Kidney epithelial cell (primary cell): ENCODE results near the gene PHF21B. TPM values are rescaled to one million over a fixed set of nuclear protein-coding genes. Genes with fewer than 3 reads are reported as not detected.

Source experiments
- DNase-seq: peaks from one replicate; pipeline ENCODE4 v3.0.0-alpha.2; 2010; ENCODE audit warnings: low read depth
- H3K27me3 ChIP-seq: 2 replicates; pipeline ENCODE4 v1.6.0; 2011; ENCODE audit warnings: low read length; ENCODE audit not compliant: control insufficient read depth, insufficient read depth
- H3K36me3 ChIP-seq: 2 replicates; pipeline ENCODE4 v1.5.1; 2011; ENCODE audit warnings: low read length; ENCODE audit not compliant: control insufficient read depth, insufficient read depth
- H3K4me3 ChIP-seq: 2 replicates; pipeline ENCODE4 v1.5.1; 2011; ENCODE audit warnings: low read depth, mild to moderate bottlenecking, control low read depth, low read length
- total RNA-seq: library from RNA; depleted of rRNA; stranded (reverse); fragments of >200 nt; gene quantifications from 2 replicates; pipeline ENCODE4 v1.2.3, GENCODE V29; 2015
- TF ChIP-seq, protein P1 (sequence below): IDR thresholded peaks from 2 replicates; pipeline ENCODE4 v1.5.1; 2011; ENCODE audit warnings: mild to moderate bottlenecking, moderate library complexity, low read length, control low read depth, inconsistent platforms; ENCODE audit not compliant: insufficient read depth, poor library complexity, severe bottlenecking

Gene PHF21B
- total RNA-seq, 1 donor from 2014 or later, result 1.5 TPM

DNA sequence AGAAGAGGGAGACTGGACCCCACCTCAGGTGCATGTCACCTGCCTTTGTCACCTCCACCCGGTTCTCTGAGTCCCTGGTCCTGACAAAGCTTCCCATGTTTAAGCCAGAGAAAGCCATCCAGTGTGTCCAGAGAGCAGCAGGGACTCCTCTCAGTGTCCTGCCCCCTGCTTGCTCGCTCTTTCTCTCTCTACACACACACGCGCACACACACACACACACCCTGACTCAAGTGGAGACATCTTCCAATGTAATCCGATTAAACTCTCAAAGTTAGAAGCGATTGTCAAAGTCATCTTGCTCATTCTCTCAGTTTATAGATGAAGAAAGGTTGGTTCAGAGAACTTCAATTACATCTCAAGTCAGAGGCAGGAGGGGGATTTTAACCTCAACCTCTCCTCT lies 19.7 kb upstream of the PHF21B start:
- no peak for DNase-seq
- Histone ChIP-seq H3K36me3 (no peaks in the 10 kb centered on the region), H3K4me3 (no peak overlapping the region), H3K27me3 (peaks cover 4% of the 10 kb centered on the region)
- TF ChIP-seq, protein P1, sequence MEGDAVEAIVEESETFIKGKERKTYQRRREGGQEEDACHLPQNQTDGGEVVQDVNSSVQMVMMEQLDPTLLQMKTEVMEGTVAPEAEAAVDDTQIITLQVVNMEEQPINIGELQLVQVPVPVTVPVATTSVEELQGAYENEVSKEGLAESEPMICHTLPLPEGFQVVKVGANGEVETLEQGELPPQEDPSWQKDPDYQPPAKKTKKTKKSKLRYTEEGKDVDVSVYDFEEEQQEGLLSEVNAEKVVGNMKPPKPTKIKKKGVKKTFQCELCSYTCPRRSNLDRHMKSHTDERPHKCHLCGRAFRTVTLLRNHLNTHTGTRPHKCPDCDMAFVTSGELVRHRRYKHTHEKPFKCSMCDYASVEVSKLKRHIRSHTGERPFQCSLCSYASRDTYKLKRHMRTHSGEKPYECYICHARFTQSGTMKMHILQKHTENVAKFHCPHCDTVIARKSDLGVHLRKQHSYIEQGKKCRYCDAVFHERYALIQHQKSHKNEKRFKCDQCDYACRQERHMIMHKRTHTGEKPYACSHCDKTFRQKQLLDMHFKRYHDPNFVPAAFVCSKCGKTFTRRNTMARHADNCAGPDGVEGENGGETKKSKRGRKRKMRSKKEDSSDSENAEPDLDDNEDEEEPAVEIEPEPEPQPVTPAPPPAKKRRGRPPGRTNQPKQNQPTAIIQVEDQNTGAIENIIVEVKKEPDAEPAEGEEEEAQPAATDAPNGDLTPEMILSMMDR, result no peak

DNA sequence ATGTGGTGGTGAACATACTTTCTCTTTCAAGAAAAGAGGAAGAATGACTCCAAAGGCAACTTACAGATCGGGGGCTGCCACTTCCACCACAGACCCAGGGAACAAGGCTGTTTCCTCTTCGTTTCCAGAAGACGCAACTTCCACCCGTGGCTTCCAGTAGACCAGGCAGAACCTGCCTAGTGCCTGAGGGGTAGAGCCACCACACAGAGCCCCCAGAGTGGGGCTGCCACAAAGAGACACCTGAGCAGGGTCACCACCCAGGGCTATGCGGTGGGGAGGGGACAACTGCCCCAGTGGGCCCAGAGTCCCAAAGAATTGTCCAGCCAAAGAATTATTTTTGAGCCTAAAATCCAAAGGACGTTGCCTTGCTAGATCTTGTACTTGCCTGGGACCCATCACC lies 16.7 kb upstream of the PHF21B start:
- Histone ChIP-seq H3K4me3 (no peak overlapping the region), H3K27me3 (peaks cover 13% of the 10 kb centered on the region), H3K36me3 (no peaks in the 10 kb centered on the region)
- TF ChIP-seq, protein P1, result no peak
- DNase-seq, result no peak

DNA sequence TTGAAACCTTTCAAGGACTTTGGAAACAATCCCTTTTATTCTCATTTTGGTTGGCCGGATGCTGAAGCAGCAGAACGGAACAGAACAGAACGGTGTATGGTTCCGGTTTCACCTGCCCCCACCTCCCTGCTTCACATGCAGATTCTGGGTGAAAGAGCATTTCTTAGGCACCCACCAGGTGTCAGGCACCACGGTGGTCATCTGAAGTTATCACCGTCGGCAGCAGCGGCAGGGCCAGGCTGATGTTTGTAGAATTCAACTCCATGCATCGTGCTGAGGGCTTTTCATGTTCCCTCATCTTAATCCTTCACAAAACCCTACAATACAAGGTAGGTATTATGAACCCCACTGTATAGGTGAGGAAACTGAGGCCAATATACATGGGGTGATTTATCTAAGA lies 13.6 kb upstream of the PHF21B start:
- no peaks in the 10 kb centered on the region for H3K36me3 ChIP-seq
- H3K4me3 ChIP-seq, result no peak overlapping the region
- no peak for DNase-seq
- TF ChIP-seq, protein P1, result no peak
- peaks cover 15% of the 10 kb centered on the region for H3K27me3 ChIP-seq

DNA sequence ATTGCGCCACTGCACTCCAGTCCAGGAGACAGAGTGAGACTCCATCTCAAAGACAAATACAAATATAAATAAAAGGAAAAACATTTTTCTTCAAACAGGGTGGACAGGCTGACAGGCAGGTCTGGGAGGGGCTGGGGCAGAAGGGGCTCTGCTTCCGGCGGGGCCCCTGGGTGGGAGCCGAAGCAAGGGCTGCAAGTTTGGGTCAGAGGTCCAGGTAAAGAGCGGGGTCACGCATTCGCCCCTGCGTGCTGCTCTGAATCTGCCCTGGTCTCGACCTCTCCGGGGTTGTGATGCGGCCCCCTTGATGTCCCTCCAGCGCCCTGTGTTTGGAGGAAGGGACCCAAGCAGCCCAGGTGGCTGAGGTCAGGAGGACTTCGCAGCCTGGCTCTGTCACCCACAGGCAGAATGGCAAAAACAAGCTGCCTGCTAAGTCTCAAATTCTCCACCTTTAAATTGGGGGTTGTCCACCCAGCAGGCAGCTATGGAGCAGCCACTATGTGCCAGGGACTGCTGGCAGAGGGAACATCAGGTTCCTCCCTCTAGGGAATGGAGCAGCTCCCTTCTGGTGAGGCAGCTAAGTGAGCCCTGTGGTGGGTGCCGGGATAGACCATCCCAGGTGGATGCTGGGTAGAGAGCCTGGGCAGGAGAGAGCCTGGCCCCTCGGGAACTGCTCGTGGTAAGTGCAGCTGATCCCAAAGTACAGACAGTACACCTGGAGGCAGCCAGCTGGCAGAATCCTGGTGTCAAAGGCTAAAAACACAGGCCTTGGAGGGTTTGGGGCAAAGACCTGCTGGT lies 10.3 kb upstream of the PHF21B start:
- DNase-seq, result no peak
- Histone ChIP-seq H3K36me3 (no peaks in the 10 kb centered on the region), H3K27me3 (peaks cover 15% of the 10 kb centered on the region), H3K4me3 (no peak overlapping the region)
- TF ChIP-seq, protein P1, result no peak

DNA sequence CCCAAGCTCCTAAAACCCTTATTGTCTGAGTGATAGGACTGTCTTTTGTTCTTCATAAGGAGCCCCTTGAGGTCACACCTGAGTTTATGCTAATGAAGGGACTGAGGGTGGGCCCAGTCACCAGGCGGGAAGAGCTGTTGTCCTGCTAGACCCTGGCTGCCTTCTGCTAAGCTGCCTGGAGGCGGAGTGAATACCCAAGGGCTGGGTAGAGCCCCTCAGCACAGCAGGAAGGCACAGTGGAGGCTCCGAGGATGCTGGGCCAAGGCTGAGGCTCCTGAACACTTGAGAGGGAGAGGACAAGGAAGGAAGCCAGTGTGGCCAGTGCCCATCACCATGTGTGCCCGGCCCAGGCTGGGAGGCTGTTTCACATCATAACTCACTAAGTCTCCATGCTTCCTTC lies 4.8 kb upstream of the PHF21B start:
- Histone ChIP-seq H3K4me3 (no peak overlapping the region), H3K27me3 (peaks cover 26% of the 10 kb centered on the region), H3K36me3 (no peaks in the 10 kb centered on the region)
- TF ChIP-seq, protein P1, result no peak
- DNase-seq, result no peak

DNA sequence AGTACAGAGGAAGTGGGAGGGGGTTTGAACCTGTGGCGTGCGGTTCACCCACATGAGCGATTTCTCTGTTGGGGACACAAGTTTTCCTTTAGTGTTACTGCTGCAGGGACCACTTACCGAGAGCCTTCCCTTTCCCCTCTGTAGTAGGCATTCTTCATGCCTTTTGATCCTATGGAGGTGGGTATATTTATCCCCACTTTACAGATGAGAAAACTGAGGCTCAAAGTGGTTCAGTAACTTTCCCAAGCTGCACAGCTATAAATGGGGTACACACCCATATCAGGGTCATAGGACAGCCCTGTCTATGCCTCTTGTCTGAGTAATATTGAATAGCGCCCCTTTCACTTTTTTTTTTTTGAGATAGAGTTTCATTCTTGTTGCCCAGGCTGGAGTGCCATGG lies 3.3 kb upstream of the PHF21B start:
- Histone ChIP-seq H3K4me3 (no peak overlapping the region), H3K36me3 (no peaks in the 10 kb centered on the region), H3K27me3 (peaks cover 39% of the 10 kb centered on the region)
- TF ChIP-seq, protein P1, result no peak
- no peak for DNase-seq
